HEK293T (cell line): Measurements from ENCODE around the gene MCF2L.
A peak's percentile ranks its signal among the peaks of the same experiment; 100 is the strongest.

Source experiments
- CTCF ChIA-PET: fragments of 350-600 bp; formaldehyde crosslinking; extraction: SDS; loops from one replicate; lab custom pipeline; 2021; ENCODE audit warnings: antibody characterized with exemption, inconsistent platforms; lab: Yijun Ruan, JAX
- POLR2A ChIA-PET: fragments of 350-600 bp; formaldehyde crosslinking; extraction: SDS; loops from one replicate; lab custom pipeline; 2020; ENCODE audit warnings: antibody characterized with exemption, inconsistent platforms; lab: Yijun Ruan, JAX
- DNase-seq: peaks from one replicate; pipeline ENCODE4 v3.0.0; 2012; ENCODE audit warnings: mixed read lengths; ENCODE audit errors: extremely low spot score
- ARNT ChIP-seq: fragments of 450-650 bp; IDR thresholded peaks from 2 replicates; pipeline ENCODE4 v1.6.1; 2017; ENCODE audit warnings: mild to moderate bottlenecking
- BHLHE40 ChIP-seq: fragments of 450-650 bp; IDR thresholded peaks from 2 replicates; pipeline ENCODE4 v1.6.1; 2016; ENCODE audit warnings: mild to moderate bottlenecking, moderate library complexity, borderline replicate concordance
- CTBP1 ChIP-seq: fragments of 450-650 bp; IDR thresholded peaks from 2 replicates; pipeline ENCODE4 v1.6.1; 2016; ENCODE audit warnings: borderline replicate concordance
- ELF4 ChIP-seq: fragments of 450-650 bp; IDR thresholded peaks from 2 replicates; pipeline ENCODE4 v1.6.1; 2017; ENCODE audit warnings: antibody characterized with exemption
- FOXA1 ChIP-seq: fragments of 450-650 bp; IDR thresholded peaks from 2 replicates; pipeline ENCODE4 v1.6.1; 2016; ENCODE audit warnings: mild to moderate bottlenecking
- FOXK2 ChIP-seq: fragments of 450-650 bp; IDR thresholded peaks from 2 replicates; pipeline ENCODE4 v1.6.1; 2016; ENCODE audit warnings: mild to moderate bottlenecking
- FOXM1 ChIP-seq: fragments of 450-650 bp; IDR thresholded peaks from 2 replicates; pipeline ENCODE4 v1.6.1; 2017; ENCODE audit warnings: mild to moderate bottlenecking, borderline replicate concordance
- HDGF ChIP-seq: fragments of 450-650 bp; IDR thresholded peaks from 2 replicates; pipeline ENCODE4 v1.6.1; 2017; ENCODE audit warnings: antibody characterized with exemption, borderline replicate concordance
- L3MBTL2 ChIP-seq: fragments of 450-650 bp; conservative IDR thresholded peaks from 2 replicates; pipeline ENCODE4 v1.6.1; 2016; ENCODE audit warnings: mild to moderate bottlenecking
- LEF1 ChIP-seq: fragments of 450-650 bp; IDR thresholded peaks from 2 replicates; pipeline ENCODE4 v1.6.1; 2017; ENCODE audit warnings: mild to moderate bottlenecking, borderline replicate concordance
- NFRKB ChIP-seq: fragments of 450-650 bp; IDR thresholded peaks from 2 replicates; pipeline ENCODE4 v1.6.1; 2016; ENCODE audit warnings: mild to moderate bottlenecking, moderate library complexity
- SP1 ChIP-seq: fragments of 450-650 bp; IDR thresholded peaks from 2 replicates; pipeline ENCODE4 v1.6.1; 2017
- SUZ12 ChIP-seq: fragments of 450-650 bp; IDR thresholded peaks from 2 replicates; pipeline ENCODE4 v1.6.1; 2016; ENCODE audit warnings: mild to moderate bottlenecking
- TARDBP ChIP-seq: fragments of 450-650 bp; IDR thresholded peaks from 2 replicates; pipeline ENCODE4 v1.6.1; 2016
- ZNF384 ChIP-seq: fragments of 450-650 bp; IDR thresholded peaks from 2 replicates; pipeline ENCODE4 v1.6.1; 2016
- TF ChIP-seq, protein P1 (sequence below): fragments of 450-650 bp; IDR thresholded peaks from 2 replicates; pipeline ENCODE4 v1.6.1; 2016

The MCF2L gene

GRCh38 chr13:112998521-112999280 lies 29.7 kb downstream of the MCF2L start:
- ChIA-PET CTCF (no interaction called here), POLR2A (no interaction called here)
- TF ChIP-seq SUZ12 (no peak), NFRKB (no peak), FOXK2 (no peak), SP1 (no peak), LEF1 (no peak), FOXM1 (no peak), CTBP1 (no peak), FOXA1 (no peak), ARNT (no peak), ELF4 (no peak)
- TF ChIP-seq, protein P1, sequence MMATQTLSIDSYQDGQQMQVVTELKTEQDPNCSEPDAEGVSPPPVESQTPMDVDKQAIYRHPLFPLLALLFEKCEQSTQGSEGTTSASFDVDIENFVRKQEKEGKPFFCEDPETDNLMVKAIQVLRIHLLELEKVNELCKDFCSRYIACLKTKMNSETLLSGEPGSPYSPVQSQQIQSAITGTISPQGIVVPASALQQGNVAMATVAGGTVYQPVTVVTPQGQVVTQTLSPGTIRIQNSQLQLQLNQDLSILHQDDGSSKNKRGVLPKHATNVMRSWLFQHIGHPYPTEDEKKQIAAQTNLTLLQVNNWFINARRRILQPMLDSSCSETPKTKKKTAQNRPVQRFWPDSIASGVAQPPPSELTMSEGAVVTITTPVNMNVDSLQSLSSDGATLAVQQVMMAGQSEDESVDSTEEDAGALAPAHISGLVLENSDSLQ, result no peak
- DNase-seq, result no peak

DNA sequence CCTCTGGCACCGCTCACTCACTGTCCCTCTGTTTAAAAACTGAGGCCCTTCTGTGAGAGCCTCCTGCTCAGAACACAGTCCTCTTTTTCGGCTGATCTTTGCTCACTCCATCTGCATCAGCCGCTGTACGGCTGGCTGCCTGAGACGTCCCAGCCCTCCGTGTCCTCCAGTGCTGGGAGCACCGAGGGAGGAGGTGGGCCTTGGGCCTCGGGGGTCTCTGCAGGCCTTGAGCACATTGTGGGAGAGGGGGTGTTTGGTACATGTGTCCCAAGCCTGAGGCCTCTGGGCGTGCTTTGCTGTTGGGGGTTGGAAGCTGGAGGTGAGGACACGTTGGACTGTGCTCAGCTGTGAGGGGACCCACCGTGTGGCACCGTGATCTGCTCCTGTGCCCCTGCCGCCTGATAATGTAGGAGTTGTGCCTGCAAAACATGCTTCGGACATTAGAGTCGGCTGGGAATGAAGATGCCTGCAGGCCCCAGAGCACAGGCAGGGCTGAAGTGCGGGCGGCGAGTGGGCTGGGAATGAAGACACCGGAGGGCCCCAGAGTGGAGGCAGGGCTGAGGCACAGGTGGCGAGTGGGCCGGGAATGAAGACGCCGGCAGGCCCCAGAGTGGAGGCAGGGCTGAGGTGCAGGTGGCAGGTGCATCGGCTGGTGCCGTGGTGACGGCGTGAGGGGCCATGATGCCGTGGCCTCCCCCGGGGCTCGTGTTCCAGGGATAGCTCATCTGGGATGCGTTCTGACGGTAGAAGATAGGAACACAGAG lies 30.6 kb downstream of the MCF2L start:
- no peak for DNase-seq
- TF ChIP-seq BHLHE40, result no peak
- TF ChIP-seq FOXK2, result no peak
- no peak for TF ChIP-seq FOXM1
- ChIA-PET CTCF (no interaction called here), POLR2A (no interaction called here)

DNA sequence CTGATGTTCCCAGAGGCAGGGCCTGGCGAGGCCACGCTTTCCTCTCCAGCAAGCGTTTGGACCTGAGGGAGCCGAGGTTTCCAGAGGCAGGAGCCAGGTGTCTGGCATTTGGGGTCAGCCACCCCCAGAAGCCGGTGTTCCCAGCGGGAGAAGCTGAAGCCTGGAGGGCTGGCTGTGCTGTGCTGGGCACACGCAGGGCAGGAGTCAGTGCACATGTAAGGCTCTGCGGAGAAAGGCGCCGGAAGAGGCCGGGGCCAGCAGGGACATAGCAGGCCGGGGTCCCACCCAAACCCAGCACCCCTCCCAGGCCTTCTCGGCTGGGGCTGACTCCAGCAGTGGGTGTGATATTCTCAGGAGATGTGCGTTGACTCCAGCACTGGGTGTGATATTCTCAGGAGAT lies 31.6 kb downstream of the MCF2L start:
- ChIA-PET CTCF (interaction anchor here (1.2 kb wide), 1 partner anchor 9 kb away, joined by 4 read pairs; no protein-coding TSS in a partner anchor), POLR2A (no interaction called here)
- no peak for TF ChIP-seq TARDBP
- TF ChIP-seq FOXA1, result no peak
- TF ChIP-seq, protein P1, result no peak
- no peak for TF ChIP-seq BHLHE40
- no peak for TF ChIP-seq ELF4
- DNase-seq, result no peak

DNA sequence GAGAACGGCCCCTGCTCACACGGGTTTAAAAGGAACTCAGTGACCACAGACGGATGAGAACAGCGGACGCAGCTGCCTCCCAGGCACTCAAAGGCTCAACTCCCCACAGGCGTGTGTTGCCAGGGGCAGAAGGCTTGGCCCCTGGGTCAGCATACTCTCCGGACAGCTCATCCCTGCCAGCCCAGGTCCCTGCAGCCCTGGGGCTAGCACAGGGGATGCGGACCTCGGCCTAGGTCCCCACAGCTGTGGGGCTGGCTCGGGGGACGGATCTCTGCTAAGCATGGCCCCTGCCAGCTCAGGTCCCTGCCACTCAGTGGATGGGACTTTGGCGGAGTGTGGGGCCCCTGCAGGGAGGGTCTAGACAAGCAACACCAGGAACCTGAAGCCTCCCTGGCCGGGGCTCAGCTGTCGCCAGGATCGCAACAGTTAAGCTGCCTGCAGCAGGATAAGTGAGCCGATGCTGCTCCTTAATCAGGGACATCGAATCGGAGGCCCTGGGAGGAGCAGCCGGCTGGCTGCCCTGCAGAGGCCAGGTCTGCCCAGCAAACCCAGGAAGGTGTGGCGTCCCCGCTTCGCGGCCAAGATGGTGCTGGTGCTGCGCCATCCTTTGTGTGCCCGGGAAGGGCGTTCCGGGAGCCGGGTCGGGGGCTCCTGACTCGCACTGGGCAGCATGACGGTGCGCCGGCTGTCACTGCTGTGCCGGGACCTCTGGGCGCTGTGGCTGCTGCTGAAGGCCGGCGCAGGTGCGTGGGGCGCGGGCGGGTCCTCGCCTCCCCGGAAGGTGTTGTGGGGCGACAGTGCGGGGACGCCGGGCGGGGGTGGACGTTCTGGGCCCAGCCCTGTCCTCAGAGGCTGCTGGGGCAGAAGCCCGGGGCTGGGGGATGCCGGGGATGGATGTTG lies 32.5 kb downstream of the MCF2L start:
- ChIA-PET POLR2A (no interaction called here), CTCF (interaction anchor here (1.2 kb wide), 1 partner anchor 10 kb away, joined by 4 read pairs; no protein-coding TSS in a partner anchor)
- TF ChIP-seq SP1, result no peak
- TF ChIP-seq, protein P1, result peak; percentile 77
- DNase-seq, result peak; percentile 54

- ChIA-PET POLR2A (no interaction called here), CTCF (interaction anchor here (0.8 to 1.0 kb wide), 4 partner anchors 17 to 32 kb away, joined by 3 to 4 read pairs (median 3); no protein-coding TSS in a partner anchor)
- peak; percentile 45 for DNase-seq
- TF ChIP-seq, protein P1, result no peak
- TF ChIP-seq SP1 (no peak), FOXA1 (no peak), ZNF384 (no peak), BHLHE40 (no peak), CTBP1 (no peak), HDGF (no peak), L3MBTL2 (no peak), LEF1 (no peak), SUZ12 (no peak), TARDBP (no peak)
Measured at GRCh38 chr13:113002206-113002912, 33.3 kb downstream of the MCF2L start.
